Activated CD4-positive, alpha-beta T cell treated with anti-CD3 and anti-CD28 coated beads, Interleukin-2, amount 50 U/mL, for 16 hours (primary cell): Measurements from ENCODE around the gene NEUROD2.

Experiments used
- DNase-seq: peaks from one replicate; pipeline ENCODE4 v3.0.0-alpha.2; 2020

The NEUROD2 gene

DNA sequence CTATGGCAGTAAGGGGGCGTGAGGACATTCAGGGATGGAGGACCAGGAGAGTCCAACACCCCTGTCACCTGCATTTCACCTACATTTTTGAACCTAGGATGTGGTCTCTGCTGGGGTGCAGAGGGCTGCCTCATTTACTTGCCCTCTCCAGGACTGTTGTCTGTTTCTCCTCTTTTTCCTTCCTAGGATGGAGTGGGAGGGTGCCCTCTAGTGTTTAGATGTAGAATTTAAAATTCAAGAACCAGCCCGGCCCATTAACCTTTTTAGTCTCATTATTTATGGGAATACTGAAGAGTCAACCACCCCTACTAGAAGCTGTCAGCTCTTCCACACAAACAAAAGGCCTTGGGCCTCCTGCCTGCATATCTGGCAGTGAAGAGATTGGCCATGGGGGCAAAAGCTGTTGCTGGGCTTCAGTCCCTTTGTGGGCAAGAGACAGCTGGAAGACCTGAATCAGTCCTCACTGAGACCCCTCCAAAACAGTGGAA lies 26.7 kb upstream of the NEUROD2 start:
- DNase-seq = peak; percentile 45

DNA sequence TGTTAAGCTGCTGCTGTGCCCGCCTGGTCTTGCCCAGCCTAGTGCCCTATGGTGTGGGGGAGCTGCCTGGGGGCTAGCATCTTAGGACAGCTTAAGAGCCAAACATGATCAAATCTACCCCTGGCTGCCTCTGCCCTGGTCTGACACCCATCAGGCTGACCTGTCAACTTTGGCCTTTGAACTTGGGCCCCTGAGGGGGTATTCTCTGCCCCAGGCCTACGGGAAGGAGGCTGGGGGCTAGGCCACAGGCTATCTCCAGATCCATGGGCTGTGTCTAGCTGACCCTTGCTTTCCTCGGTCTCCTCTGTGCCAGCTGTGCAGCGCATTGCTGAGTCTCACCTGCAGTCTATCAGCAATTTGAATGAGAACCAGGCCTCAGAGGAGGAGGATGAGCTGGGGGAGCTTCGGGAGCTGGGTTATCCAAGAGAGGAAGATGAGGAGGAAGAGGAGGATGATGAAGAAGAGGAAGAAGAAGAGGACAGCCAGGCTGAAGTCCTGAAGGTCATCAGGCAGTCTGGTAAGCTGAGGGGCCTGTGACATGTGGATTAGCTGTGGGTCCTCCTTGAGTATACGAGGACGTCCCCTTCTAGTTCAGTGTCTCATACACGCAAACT lies 26.0 kb upstream of the NEUROD2 start:
- no peak for DNase-seq

DNA sequence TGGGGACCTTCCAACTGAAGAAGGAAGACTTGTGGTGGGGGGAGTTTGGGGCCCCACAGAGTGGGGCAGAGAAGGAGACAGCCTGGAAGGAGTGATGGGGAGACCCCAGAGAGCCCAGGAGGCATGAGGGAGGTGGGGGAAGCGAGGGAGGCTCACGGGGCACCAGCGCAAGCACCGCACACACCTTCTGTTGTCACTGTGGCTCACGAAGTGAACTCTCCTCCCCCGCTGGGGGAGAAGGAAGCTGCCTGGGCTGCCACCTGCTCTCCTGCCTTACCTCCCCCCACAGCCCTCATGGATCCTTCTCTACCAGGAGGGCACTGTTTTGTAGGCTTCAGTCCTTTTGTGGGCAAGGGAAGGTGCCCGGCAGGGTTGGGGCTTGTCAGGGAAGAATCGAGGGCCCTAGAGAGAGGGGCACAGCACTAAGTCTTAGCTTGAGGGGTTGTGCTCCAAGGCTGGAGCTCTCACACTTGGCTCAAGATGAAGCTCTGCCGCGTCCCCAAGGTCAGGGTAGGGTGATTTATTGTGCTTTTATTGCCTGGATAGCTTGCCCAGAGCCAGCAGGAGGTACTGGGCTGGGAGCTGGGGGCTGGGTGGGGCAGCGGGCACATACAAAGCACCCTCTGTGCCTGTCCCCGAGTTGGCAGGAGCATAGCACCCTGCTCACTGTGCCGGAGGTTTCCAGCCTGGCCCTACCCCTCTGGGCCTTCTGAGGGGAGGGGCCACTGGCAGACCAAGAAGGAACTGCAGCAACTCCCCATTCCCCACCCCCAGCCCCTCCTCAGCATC lies 24.6 kb upstream of the NEUROD2 start:
- no peak for DNase-seq

DNA sequence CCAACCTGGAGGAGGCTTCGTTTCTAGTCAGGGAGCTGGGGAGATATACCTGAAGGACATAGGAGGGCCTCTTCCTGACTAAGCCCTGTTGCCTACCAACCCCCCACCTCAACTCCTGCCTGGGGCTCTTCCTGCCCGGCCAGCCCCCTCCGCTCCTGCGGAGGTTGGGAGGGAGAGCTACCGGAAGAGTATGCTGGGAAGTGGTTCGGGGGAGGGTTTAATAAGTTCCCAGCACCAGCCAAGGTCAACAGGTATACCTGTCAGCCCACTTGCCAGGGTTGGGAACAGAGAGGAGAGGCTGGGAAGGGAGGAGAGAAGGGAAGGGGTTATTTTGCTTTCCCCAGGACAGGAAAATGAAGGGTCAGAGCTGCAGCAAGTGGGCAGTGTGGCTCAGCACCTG lies 23.7 kb upstream of the NEUROD2 start:
- DNase-seq = no peak

DNA sequence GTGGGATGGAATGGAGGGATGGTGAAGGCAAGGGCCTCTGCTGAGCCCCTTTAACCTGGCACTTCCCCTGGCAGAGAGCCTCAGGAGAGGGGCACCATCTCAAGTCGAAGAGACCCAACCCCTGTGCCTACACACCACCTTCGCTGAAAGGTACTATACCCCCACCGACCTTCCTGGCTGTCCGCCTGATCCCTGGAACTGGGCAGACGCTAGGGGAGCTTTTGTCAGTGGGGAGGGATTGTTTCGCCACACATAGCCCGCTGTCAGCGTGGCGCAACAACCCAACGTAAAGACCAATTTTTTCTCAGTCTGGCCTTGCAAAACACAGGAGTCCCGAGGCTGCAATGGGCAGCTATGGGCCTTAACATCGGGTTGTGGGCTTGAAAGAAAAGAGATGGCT lies 22.2 kb upstream of the NEUROD2 start:
- no peak for DNase-seq

DNA sequence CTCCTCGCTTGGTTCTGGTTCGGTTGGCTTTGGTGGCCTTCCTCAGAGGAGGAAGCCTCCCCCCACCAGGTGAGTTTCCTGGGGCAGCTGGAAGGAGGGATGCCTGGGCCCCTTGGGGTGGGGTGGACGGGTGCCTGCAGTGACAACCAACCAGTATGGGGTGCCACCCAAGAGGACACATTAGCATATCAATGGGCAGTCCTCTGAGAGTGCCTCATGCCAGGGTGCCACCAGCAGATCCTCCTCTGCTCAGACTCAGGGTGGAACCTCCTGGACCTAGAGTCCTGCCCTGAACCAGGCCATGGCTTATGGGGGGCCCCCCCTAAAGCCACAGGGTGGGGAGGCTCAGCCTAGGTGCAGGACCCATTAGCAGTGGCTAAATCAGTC lies 21.8 kb upstream of the NEUROD2 start:
- no peak for DNase-seq

DNA sequence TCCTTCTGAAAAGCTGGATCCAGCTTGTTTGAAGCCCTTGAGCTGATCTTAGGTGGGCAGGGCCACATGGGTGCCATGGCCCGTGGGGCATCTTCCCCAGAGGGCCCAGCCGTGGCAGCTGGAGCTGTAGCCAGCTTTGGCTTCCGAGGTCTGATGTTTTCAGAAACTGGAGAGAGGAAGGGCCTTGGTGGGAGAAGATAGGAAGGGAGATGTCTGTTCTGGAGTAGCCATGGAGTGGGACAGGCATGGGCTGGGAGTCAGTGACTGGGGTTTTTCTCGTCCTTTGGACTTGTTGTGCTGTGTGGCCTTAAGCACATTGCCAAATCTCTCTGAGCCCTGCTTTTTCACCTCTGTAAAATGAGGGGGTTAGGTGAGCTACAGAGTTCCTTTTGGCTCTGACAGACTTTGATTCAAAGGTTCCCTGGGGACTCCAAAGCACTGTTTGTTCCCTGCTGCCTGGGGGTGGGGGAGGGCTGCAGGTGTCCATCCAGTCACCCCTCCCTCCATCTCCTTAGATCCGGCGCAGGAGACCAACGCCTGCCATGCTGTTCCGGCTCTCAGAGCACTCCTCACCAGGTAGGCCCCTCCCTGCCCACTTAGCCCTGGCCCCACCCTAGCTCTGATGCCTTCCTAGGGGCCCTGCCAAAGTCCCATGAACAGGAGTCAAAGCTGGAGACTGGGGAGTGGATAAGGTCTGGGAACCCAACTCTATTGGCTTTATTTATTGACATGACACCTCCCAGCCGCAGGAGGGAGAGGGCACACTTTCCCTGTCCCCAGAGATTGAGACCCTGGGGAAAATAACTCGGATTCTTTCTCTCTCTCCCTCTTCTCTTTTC lies 21.2 kb upstream of the NEUROD2 start:
- no peak for DNase-seq

DNA sequence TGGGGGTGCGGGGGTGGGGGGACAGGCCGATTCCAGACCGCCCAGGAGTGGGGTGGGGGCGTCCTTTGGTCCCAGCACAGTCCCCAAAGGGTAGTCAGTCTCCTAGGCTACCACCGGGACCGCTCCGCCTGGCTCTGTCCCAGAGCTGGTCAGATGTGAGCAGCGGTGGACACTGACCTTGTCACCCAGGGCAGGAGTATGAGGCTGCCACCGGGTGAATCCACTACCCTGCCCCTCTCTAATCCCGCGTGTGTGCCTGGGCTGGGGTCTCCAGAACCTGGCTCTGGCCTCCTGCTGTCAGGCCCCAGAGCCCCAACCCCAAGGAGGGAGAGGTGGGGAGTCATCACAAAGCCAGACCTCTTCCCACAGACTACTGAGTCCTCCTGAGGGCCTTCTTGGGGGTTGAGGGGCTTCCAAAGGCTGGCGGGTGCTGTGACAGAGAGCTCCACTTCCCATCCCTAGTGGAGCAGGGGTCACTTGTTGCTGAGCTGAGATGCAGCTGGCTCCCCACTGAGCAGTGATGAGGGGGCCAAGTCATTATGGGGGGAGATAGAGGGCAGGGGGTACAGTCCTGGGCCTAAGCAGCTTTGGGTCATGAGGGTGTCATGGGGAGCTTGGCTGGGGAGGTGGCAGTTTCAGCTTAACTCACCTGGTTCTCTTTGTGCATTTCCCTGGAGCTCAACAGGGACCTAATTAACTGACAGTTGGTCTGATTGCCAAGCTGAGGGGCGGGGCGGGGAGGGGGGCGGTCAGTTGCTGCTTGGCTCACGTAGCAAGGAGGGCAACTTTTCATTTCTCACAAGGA lies 20.2 kb upstream of the NEUROD2 start:
- no peak for DNase-seq

DNA sequence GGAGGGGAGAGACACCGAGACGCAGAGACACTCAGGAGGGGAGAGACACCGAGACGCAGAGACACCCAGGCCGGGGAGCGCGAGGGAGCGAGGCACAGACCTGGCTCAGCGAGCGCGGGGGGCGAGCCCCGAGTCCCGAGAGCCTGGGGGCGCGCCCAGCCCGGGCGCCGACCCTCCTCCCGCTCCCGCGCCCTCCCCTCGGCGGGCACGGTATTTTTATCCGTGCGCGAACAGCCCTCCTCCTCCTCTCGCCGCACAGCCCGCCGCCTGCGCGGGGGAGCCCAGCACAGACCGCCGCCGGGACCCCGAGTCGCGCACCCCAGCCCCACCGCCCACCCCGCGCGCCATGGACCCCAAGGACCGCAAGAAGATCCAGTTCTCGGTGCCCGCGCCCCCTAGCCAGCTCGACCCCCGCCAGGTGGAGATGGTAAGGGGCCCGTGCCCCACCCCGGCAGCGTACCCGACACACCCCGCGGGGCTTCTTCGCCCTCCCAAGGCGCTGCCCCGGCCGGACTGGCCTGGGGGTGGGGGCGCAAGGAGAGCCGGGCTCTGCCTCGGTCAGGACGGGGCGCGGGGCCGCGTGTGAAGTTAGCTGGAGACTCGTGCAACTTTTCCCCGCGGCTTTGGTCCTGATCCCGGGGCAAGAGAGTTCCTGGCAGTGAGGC lies 19.5 kb upstream of the NEUROD2 start:
- no peak for DNase-seq

DNA sequence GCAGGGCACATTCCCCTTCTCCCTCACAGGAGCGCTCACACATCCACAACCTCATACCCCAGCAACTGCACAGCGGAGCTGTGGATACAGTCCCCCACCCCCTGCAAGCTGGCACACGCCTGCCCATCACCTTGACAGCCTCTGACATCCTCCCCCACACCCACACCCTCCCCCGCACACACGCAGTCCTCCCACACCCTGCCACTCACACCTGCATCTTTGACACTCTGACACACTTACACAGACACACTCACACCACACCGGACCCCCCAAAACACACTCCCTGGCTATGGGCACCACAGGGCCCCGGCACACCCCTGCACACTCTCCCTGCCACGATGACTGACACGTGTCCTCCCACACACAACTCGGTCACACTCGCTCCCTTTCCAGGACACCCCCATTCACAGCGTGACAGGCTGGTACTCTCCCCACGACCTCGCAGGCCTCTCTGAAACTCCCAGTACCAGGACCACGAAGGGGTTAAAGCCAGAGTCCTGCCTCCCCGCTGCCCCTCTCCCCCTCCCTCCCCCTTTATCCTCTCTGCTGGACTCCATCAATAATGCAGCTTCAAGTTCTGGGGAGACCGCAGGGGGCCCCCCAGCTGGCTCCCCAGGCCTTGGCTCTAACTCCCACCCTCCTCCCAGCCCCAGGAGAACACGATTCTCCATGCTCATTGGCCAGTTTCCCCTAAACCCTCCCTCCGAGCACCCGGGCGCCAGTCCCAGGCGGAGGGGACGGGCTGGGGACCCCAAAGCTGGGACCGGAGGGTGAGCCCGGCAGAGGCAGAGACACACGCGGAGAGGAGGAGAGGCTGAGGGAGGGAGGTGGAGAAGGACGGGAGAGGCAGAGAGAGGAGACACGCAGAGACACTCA lies 18.7 kb upstream of the NEUROD2 start, which contains the start of gene PPP1R1B:
TSS of gene PPP1R1B (plus strand) at position 782 of the 876 bp plus-strand sequence. CDS start 441 bp downstream, outside the sequence.
- no peak for DNase-seq

DNA sequence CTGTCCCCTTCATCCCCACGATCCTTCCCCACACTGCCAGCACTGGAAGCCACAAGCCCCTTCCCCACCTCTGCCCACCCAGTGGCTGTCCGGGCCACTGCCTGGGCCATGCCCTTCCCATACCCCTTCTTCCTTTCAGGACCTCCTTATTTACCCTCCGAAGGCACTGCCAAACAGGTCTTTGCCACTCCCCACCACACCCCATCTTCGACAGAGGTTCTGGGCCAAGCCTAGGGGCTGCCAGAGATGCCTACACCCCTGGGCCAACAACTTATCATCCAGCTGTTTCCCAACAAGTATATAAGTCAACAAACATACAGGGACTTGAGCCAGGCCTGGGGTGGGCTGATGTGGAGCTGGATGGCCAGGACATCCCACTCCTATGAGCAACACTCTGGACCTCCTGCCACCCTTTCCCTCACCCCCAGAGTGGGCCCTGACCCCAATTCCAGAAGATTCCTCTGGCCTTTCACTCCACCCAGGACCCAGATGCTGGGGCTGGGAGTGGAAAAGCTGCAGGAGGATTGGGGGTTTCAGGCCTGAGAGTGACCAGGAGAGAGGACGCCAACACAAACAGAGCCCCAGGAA lies 17.6 kb upstream of the NEUROD2 start:
- DNase-seq = no peak

DNA sequence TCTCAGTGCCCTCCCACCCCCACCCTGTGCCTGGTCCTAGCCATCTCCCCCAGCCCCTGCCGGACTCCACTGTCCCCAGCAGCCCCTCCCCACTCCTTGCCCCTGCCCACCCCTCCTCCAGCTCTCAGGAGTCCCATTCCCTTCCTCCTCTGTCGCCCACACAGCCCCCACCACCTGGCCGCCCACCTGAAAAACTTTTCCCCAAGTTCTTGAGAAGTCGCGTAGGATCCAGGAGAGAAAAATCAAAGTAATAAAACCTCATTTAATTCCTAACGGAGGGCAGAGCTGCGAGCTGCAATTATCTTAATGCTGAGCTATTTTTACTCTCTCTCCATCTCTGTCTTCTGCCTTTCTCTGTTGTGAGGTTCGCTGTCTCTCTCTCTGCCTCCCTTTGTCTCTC lies 16.6 kb upstream of the NEUROD2 start:
- no peak for DNase-seq

DNA sequence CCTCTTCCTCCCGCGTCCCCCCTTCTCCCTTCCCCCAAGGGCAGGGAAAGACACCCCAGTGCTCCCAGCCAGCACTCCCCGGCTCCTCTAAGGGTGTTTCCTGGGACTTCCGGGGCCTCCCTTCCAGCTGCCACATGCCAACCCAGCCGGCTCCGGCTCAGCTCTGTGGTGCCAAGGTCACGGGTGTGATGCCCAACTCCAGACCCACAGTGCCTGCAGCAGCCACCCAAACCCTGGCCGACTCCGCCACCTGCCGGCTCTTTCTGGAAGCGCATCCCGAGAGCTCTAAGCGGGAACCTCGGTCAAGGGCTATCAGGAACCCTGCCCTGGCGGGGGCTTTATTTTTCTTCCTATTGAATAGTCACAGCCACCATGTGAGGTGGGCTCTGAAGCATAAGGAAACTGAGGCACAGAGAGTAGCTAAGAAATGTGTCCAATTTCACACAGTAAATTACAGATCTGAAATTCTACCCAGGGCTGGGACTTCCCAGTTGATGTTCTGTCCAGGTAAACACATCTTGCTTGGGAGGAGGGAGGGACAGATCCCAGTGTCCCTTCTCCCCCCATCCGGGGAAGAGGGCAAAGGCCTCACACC lies 15.7 kb upstream of the NEUROD2 start:
- DNase-seq = peak; percentile 90

DNA sequence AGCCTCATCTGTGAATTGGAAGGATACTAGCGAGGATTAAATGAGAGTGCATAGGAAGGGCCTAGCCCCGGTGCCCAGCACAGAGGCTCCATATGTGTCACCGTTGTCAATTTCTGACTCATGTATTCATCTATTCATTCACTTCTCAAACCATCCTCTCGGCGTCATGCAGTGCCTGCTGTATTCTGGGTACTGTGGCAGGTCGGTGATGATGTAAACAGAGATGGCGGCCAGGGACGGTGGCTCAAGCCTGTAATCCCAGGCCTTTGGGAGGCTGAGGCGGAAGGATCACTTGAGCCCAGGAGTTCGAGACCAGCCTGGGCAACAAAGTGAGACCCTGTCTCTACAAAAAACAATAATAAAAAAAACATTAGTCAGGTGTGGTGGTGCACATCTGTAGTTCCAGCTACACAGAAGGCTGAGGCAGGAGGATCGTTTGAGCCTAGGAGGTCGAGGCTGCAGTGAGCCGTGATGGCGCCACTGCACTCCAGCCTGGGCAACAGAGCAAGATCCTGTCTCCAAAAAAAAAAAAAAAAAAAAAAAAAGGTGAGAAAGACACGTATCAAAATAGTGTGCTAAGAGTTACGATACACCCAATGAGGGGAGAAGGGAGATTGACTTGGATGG lies 14.8 kb upstream of the NEUROD2 start:
- DNase-seq = peak; percentile 90

DNA sequence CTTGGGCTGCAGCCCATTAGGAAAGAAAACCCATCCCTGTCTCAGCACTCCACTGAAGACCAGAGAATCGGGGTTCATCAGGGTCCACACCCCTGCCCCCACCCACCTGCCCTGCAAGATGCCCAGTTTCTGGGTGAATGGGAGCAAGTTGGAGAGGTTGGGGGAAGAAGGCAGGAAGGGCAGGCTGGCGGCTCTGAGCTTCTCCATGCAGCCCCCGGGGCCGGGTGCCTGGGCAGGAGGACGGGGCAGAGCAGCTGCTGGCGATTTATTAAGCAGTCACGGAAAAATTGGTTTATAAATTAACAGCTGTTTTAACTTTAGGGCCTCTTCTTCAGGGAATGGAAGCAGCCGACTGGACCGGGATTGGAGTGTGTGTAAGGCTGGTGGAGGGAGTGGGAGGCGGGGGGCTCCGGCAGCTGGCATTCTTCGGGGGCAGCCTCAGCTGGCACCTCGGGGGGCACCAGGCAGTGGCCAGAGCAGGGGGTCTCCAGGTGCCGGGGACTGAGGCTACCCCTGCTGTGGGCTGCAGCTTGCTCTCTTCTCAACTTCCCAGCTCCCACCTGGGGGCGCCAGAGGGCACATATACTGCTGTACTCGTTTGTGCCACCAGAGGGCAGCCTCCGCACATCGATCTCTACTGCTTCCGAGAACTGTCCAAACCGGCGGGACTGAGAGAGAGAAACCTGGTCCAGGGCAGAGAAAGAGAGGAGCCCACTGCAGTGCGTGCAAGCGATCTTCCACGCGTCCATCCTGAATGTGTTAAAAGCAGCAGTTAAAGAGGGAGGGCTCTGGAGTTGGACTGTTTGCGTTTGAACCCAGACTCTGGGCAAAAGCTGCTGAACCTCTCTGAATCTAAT lies 14.0 kb upstream of the NEUROD2 start:
- DNase-seq = peak; percentile 90

DNA sequence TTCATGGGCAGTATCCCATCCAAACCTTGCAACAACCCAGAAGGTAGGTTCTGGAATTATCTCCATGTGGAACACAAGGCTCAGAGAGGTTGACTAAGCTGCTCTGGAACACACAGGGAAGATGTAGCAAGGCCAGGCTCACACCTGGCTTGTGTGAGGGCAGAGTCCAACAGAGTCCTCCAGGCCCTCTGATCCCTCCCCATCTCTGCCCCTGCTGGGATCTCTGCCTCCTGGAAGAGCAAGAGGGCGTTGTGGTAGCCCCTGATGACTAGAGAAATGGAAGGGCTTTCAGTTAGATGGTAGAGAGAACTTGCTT lies 12.0 kb upstream of the NEUROD2 start:
- DNase-seq = no peak

DNA sequence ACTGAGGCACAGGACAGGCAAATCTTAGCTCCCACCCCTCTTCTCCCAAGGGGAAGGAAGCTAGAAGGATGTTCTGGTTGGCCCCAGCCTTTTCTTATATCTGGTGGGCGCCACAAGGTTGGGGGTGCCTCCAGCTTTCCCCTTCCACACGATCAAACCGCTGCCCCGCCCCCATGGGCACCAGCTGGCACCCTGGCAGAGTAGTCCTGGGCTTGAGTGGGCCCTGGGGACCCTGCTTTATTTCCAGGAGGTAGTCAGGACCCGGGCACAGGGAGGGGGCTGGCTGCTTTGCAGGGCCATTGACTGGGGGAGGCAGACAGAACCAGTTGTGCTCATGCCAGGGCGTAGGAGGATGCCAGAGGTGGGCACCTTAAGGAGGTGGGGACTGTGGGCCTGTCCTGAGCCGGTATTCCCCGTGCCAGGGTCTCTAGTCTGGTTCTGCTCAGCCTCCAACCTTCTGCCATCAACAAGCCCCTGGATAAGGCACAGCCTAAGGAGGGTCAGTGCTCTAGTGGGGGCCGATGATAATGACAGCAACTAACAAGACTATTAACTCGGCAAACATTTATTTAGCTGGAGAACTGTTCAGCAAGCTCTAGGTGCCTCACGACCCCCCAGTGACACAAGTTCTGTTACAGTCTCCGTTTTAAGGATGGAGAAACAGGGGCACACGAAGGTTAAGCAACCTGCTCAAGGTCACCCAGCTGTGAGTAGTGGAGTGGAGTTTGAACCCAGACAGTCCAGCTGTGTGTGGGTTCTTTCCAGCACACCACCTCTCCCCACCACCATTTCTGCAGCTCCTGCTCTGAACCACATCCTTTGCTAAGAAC lies 11.5 kb upstream of the NEUROD2 start:
- no peak for DNase-seq
